ENCODE measurements around the gene POLR2F. TPM values are rescaled to one million over a fixed set of nuclear protein-coding genes. Genes with fewer than 3 reads are reported as not detected.

The POLR2F gene
- total RNA-seq, 1 donor from 2014 or later: 75.5 TPM

DNA sequence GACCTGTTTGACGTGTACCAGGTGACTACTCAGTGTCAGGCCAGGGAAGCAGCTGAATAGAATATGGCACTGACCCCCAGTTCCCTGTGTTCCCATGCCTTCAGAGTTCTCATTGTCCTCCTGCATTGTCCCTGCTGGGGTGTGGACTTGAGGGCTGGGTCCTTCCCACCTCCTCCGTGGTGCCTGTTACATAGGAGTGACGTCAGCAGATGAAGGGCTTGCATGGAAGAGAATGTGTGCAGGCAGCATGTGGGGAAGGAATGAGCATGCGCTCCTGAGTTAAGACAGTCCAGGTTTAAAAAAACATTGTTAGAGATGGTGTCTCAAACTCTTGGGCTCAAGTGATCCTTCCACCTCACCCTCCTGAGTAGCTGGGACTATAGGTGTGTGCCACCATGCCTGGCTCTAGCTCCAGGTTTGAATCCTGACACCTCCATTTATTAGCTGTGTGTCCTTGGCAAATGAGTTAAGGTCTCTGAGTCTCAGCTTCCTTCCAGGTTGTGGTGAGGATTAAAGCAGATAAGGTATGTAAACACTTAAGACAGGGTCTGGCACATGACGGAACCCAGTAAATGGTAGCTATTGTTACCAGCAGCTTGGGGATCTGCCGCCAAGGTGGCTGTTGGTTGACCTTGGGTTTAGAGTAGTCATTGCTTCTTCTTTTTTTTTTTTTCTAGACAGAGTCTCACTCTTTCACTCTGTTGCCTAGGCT, 38.4 kb downstream of the POLR2F start:
- no peaks in the 10 kb centered on the region for H3K9me3 Mint-ChIP-seq
- Histone ChIP-seq H3K27ac (no peak overlapping the region), H2AFZ (replicated peaks) (no peak overlapping the region)

DNA sequence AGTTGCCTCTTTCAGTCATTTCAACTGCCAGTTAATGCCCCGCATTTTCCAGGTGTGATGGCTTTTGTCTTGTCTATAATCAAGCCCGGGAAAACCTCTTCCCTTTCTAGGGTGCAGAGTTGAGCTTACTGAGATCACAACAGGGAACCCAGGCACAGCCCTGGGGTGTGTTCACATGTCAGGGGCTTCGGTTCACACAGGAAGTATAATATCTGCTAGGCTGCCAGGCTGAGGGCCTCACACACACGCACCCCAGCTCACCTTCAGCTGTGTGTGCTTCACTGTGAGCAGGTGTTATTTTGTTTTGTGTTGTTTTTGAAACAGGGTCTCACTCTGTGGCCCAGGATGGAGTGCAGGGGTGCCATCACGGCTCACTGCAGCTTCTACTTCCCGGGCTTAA, 40.5 kb downstream of the POLR2F start:
- Histone ChIP-seq H3K36me3 (no peaks in the 10 kb centered on the region), H2AFZ (replicated peaks) (no peak overlapping the region), H3K27ac (no peak overlapping the region), H3K4me3 (no peak overlapping the region), H3K9ac (no peak overlapping the region), H3K27me3 (no peaks in the 10 kb centered on the region), H3K9me3 (ENCODE audit: low read depth) (no peaks in the 10 kb centered on the region), H3K79me2 (ENCODE audit: low read depth) (no peaks in the 10 kb centered on the region), H4K20me1 (ENCODE audit: low read depth) (no peaks in the 10 kb centered on the region), H3K4me2 (no peak overlapping the region), H3F3A (ENCODE audit: low read depth) (no peaks in the 10 kb centered on the region), H3K4me1 (peaks cover 10% of the 10 kb centered on the region)
- Mint-ChIP-seq H3K27ac (no peak overlapping the region), H3K4me1 (peaks cover 6% of the 10 kb centered on the region), H3K9me3 (no peaks in the 10 kb centered on the region), H3K27me3 (ENCODE audit: insufficient read depth, low read depth) (peaks cover 6% of the 10 kb centered on the region), H3K4me3 (no peak overlapping the region), H3K36me3 (no peaks in the 10 kb centered on the region)
- no peak for TF ChIP-seq EZH2 (IDR thresholded peaks at IDR 0.05)
- TF ChIP-seq EZH2phosphoT487 (IDR thresholded peaks at IDR 0.05): no peak
- TF ChIP-seq, protein P1, sequence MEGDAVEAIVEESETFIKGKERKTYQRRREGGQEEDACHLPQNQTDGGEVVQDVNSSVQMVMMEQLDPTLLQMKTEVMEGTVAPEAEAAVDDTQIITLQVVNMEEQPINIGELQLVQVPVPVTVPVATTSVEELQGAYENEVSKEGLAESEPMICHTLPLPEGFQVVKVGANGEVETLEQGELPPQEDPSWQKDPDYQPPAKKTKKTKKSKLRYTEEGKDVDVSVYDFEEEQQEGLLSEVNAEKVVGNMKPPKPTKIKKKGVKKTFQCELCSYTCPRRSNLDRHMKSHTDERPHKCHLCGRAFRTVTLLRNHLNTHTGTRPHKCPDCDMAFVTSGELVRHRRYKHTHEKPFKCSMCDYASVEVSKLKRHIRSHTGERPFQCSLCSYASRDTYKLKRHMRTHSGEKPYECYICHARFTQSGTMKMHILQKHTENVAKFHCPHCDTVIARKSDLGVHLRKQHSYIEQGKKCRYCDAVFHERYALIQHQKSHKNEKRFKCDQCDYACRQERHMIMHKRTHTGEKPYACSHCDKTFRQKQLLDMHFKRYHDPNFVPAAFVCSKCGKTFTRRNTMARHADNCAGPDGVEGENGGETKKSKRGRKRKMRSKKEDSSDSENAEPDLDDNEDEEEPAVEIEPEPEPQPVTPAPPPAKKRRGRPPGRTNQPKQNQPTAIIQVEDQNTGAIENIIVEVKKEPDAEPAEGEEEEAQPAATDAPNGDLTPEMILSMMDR (IDR thresholded peaks at IDR 0.05): no peak
- no peak for DNase-seq (ENCODE audit: low spot score)

More for the DNA sequence above, 38.4 kb downstream of the POLR2F start:
- Histone ChIP-seq H3K4me1 (no peaks in the 10 kb centered on the region), H3K36me3 (no peaks in the 10 kb centered on the region), H3K9me3 (ENCODE audit: low read depth) (no peaks in the 10 kb centered on the region), H3K4me3 (no peak overlapping the region), H3K27me3 (no peaks in the 10 kb centered on the region), H3K9ac (no peak overlapping the region), H3F3A (ENCODE audit: low read depth) (no peaks in the 10 kb centered on the region), H3K4me2 (no peak overlapping the region), H4K20me1 (ENCODE audit: low read depth) (no peaks in the 10 kb centered on the region), H3K79me2 (ENCODE audit: low read depth) (no peaks in the 10 kb centered on the region)
- peak overlapping the region; percentile 27 for H3K4me3 Mint-ChIP-seq
- no peaks in the 10 kb centered on the region for H3K36me3 Mint-ChIP-seq
- H3K27ac Mint-ChIP-seq: no peak overlapping the region
- no peak for DNase-seq (ENCODE audit: low spot score)
- peaks cover 6% of the 10 kb centered on the region for H3K27me3 Mint-ChIP-seq (ENCODE audit: insufficient read depth, low read depth)
- H3K4me1 Mint-ChIP-seq: no peaks in the 10 kb centered on the region
- TF ChIP-seq EZH2 (IDR thresholded peaks at IDR 0.05): no peak
- no peak for TF ChIP-seq EZH2phosphoT487 (IDR thresholded peaks at IDR 0.05)
- TF ChIP-seq, protein P1 (IDR thresholded peaks at IDR 0.05): no peak

DNA sequence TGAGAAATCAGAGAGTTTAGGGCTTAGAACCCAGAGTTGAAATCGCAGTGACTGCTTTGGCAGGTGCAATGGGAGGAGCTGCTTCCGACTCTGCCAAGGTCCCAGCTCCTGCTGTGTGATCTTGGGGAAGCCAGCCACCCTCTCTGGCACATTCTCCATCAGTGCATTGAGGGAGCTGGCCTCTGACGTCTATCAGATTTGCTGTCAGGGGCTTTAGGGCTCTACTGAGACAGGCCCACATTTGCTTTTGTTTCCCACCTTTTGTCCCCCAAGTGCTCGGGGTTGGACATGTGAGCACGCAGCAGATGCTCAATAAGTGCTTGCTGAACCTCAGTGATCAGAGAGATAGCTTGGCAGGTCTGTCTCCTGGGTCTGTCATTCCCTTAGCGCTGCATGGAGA, 41.5 kb downstream of the POLR2F start:
- no peaks in the 10 kb centered on the region for H3K36me3 Mint-ChIP-seq
- Histone ChIP-seq H3K9ac (no peak overlapping the region), H3K36me3 (no peaks in the 10 kb centered on the region), H3K27ac (no peak overlapping the region), H3K9me3 (ENCODE audit: low read depth) (no peaks in the 10 kb centered on the region), H4K20me1 (ENCODE audit: low read depth) (no peaks in the 10 kb centered on the region), H3F3A (ENCODE audit: low read depth) (no peaks in the 10 kb centered on the region), H3K79me2 (ENCODE audit: low read depth) (no peaks in the 10 kb centered on the region), H3K27me3 (no peaks in the 10 kb centered on the region), H3K4me1 (peaks cover 10% of the 10 kb centered on the region), H3K4me3 (no peak overlapping the region), H3K4me2 (no peak overlapping the region), H2AFZ (replicated peaks) (no peak overlapping the region)
- no peaks in the 10 kb centered on the region for H3K9me3 Mint-ChIP-seq
- peaks cover 4% of the 10 kb centered on the region for H3K27me3 Mint-ChIP-seq (ENCODE audit: insufficient read depth, low read depth)
- no peak for DNase-seq (ENCODE audit: low spot score)
- no peak overlapping the region for H3K4me3 Mint-ChIP-seq
- peaks cover 6% of the 10 kb centered on the region for H3K4me1 Mint-ChIP-seq
- no peak for TF ChIP-seq EZH2 (IDR thresholded peaks at IDR 0.05)
- no peak overlapping the region for H3K27ac Mint-ChIP-seq

DNA sequence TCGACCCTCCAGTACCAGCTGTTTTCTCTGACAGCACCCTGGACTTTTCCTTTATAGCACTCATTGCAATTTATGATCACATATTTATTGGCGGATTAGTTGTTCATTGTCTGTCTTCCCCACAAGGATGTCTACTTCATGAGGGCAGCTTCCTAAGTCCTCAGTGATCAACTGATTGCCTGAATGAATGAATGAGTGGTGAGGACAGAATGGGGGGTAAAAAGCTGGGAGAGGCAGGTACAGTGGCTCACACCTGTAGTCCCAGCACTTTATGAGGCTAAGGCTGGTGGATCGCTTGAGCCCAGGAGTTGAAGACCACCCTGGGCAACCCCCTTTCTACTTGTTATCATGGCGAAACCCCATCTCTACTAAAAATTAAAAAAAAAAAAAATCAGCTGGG, 42.0 kb downstream of the POLR2F start:
- Histone ChIP-seq H3K36me3 (no peaks in the 10 kb centered on the region), H3K27ac (no peak overlapping the region), H3K27me3 (no peaks in the 10 kb centered on the region), H3K4me1 (peaks cover 10% of the 10 kb centered on the region), H3K79me2 (ENCODE audit: low read depth) (no peaks in the 10 kb centered on the region), H3K4me3 (no peak overlapping the region), H3K4me2 (no peak overlapping the region), H4K20me1 (ENCODE audit: low read depth) (no peaks in the 10 kb centered on the region), H3F3A (ENCODE audit: low read depth) (no peaks in the 10 kb centered on the region), H3K9ac (no peak overlapping the region), H2AFZ (replicated peaks) (no peak overlapping the region), H3K9me3 (ENCODE audit: low read depth) (no peaks in the 10 kb centered on the region)
- H3K4me1 Mint-ChIP-seq: peaks cover 10% of the 10 kb centered on the region
- H3K27ac Mint-ChIP-seq: no peak overlapping the region
- H3K36me3 Mint-ChIP-seq: no peaks in the 10 kb centered on the region
- peaks cover 8% of the 10 kb centered on the region for H3K27me3 Mint-ChIP-seq (ENCODE audit: insufficient read depth, low read depth)
- H3K9me3 Mint-ChIP-seq: no peaks in the 10 kb centered on the region
- no peak overlapping the region for H3K4me3 Mint-ChIP-seq
- TF ChIP-seq EZH2phosphoT487 (IDR thresholded peaks at IDR 0.05): no peak
- TF ChIP-seq, protein P1 (IDR thresholded peaks at IDR 0.05): no peak
- TF ChIP-seq EZH2 (IDR thresholded peaks at IDR 0.05): no peak
- DNase-seq (ENCODE audit: low spot score): no peak

Data from neural progenitor cell (in vitro differentiated cells).